ENCODE results near the gene OTULINL.

DNA sequence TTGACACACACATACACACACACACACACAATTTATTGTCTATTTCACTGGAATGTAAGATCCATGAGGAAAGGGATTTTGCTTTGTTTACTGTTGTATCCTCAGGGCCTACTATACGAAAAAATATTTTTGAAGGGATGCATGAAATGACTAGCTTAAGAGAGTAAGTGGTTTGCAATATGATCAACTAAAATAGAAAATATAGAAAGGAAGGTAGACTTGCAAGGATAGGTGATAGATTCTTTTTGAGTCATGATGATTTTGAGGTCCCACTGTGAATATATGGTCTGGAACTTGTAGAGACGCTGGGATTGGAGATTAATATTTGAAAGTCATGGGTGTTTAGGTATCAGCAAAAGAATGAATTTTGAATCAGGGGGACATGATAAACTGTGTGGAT is 54.1 kb downstream of the OTULINL start:
- TF ChIP-seq RAD21 (IDR thresholded peaks at IDR 0.05) (no peak), FOXA1 (IDR thresholded peaks at IDR 0.05) (no peak), NR2F2 (IDR thresholded peaks at IDR 0.05) (no peak), HNF4G (IDR thresholded peaks at IDR 0.05) (no peak), TAF1 (conservative IDR thresholded peaks at IDR 0.05) (no peak), JUND (IDR thresholded peaks at IDR 0.05) (no peak), EGR1 (IDR thresholded peaks at IDR 0.05; ENCODE audit: low read depth in 2 of 2) (no peak)
- TF ChIP-seq, protein P1, sequence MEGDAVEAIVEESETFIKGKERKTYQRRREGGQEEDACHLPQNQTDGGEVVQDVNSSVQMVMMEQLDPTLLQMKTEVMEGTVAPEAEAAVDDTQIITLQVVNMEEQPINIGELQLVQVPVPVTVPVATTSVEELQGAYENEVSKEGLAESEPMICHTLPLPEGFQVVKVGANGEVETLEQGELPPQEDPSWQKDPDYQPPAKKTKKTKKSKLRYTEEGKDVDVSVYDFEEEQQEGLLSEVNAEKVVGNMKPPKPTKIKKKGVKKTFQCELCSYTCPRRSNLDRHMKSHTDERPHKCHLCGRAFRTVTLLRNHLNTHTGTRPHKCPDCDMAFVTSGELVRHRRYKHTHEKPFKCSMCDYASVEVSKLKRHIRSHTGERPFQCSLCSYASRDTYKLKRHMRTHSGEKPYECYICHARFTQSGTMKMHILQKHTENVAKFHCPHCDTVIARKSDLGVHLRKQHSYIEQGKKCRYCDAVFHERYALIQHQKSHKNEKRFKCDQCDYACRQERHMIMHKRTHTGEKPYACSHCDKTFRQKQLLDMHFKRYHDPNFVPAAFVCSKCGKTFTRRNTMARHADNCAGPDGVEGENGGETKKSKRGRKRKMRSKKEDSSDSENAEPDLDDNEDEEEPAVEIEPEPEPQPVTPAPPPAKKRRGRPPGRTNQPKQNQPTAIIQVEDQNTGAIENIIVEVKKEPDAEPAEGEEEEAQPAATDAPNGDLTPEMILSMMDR (IDR thresholded peaks at IDR 0.05; ENCODE audit: low read depth, low read length, missing input control): no peak
- TF ChIP-seq, protein P2, sequence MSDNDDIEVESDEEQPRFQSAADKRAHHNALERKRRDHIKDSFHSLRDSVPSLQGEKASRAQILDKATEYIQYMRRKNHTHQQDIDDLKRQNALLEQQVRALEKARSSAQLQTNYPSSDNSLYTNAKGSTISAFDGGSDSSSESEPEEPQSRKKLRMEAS (IDR thresholded peaks at IDR 0.05): no peak
- TF ChIP-seq, protein P3, sequence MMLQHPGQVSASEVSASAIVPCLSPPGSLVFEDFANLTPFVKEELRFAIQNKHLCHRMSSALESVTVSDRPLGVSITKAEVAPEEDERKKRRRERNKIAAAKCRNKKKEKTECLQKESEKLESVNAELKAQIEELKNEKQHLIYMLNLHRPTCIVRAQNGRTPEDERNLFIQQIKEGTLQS (IDR thresholded peaks at IDR 0.05): no peak
- TF ChIP-seq, protein P4, sequence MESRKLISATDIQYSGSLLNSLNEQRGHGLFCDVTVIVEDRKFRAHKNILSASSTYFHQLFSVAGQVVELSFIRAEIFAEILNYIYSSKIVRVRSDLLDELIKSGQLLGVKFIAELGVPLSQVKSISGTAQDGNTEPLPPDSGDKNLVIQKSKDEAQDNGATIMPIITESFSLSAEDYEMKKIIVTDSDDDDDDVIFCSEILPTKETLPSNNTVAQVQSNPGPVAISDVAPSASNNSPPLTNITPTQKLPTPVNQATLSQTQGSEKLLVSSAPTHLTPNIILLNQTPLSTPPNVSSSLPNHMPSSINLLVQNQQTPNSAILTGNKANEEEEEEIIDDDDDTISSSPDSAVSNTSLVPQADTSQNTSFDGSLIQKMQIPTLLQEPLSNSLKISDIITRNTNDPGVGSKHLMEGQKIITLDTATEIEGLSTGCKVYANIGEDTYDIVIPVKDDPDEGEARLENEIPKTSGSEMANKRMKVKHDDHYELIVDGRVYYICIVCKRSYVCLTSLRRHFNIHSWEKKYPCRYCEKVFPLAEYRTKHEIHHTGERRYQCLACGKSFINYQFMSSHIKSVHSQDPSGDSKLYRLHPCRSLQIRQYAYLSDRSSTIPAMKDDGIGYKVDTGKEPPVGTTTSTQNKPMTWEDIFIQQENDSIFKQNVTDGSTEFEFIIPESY (IDR thresholded peaks at IDR 0.05): no peak

All from liver (tissue), 3 donors.